GM18517 (cell line): ENCODE results near the gene PRRX2.
"Not testable (repeated sequence)": the region's sequence is repeated elsewhere in the genome, so short reads cannot be mapped to it uniquely, and the experiment has no call there.

ENCODE experiments used
- ATAC-seq: cut with Tn5 transposase; IDR thresholded peaks from one replicate; pipeline ENCODE4 v1.9.1; 2021; ENCODE audit warnings: mild to moderate bottlenecking, moderate library complexity; ENCODE audit not compliant: unreplicated experiment

The PRRX2 gene

GRCh38 chr9:129636343-129636742, 29.1 kb upstream of the PRRX2 start:
- not testable (repeated sequence) for ATAC-seq

- no peak for ATAC-seq
Observed at GRCh38 chr9:129637102-129637501, 28.3 kb upstream of the PRRX2 start.

- no peak for ATAC-seq
Observed at GRCh38 chr9:129637673-129638439, 27.6 kb upstream of the PRRX2 start.

- ATAC-seq = no peak
Observed at GRCh38 chr9:129639034-129639630, 26.3 kb upstream of the PRRX2 start.

- no peak for ATAC-seq
Observed at GRCh38 chr9:129639756-129640085, 25.7 kb upstream of the PRRX2 start.

- ATAC-seq = no peak
Observed at GRCh38 chr9:129640086-129640870, 25.2 kb upstream of the PRRX2 start.

- no peak for ATAC-seq
Observed at GRCh38 chr9:129640871-129641749, 24.3 kb upstream of the PRRX2 start.

- peak; percentile 83 for ATAC-seq
Observed at GRCh38 chr9:129641750-129642585, 23.5 kb upstream of the PRRX2 start, which contains the start of gene ASB6. ASB6 (minus strand) TSS chr9:129642151; CDS start chr9:129641999, 152 bp downstream.

- ATAC-seq = no peak
Observed at GRCh38 chr9:129643706-129644105, 21.7 kb upstream of the PRRX2 start.

GRCh38 chr9:129644365-129644764, 21.1 kb upstream of the PRRX2 start:
- no peak for ATAC-seq

- ATAC-seq = no peak
Observed at GRCh38 chr9:129644902-129645301, 20.5 kb upstream of the PRRX2 start.

- no peak for ATAC-seq
Observed at GRCh38 chr9:129646252-129646651, 19.2 kb upstream of the PRRX2 start.

- no peak for ATAC-seq
Observed at GRCh38 chr9:129646654-129647053, 18.8 kb upstream of the PRRX2 start.

GRCh38 chr9:129647635-129648034, 17.8 kb upstream of the PRRX2 start:
- no peak for ATAC-seq

- no peak for ATAC-seq
Observed at GRCh38 chr9:129648092-129648763, 17.2 kb upstream of the PRRX2 start.

- no peak for ATAC-seq
Observed at GRCh38 chr9:129648764-129649115, 16.7 kb upstream of the PRRX2 start.

- ATAC-seq = no peak
Observed at GRCh38 chr9:129649726-129650679, 15.4 kb upstream of the PRRX2 start.

- no peak for ATAC-seq
Observed at GRCh38 chr9:129650680-129651235, 14.7 kb upstream of the PRRX2 start.
